Measurements from ENCODE around the gene IGBP1.
"Not testable (repeated sequence)": the region's sequence is repeated elsewhere in the genome, so short reads cannot be mapped to it uniquely, and the experiment has no call there.

IGBP1 gene

DNA sequence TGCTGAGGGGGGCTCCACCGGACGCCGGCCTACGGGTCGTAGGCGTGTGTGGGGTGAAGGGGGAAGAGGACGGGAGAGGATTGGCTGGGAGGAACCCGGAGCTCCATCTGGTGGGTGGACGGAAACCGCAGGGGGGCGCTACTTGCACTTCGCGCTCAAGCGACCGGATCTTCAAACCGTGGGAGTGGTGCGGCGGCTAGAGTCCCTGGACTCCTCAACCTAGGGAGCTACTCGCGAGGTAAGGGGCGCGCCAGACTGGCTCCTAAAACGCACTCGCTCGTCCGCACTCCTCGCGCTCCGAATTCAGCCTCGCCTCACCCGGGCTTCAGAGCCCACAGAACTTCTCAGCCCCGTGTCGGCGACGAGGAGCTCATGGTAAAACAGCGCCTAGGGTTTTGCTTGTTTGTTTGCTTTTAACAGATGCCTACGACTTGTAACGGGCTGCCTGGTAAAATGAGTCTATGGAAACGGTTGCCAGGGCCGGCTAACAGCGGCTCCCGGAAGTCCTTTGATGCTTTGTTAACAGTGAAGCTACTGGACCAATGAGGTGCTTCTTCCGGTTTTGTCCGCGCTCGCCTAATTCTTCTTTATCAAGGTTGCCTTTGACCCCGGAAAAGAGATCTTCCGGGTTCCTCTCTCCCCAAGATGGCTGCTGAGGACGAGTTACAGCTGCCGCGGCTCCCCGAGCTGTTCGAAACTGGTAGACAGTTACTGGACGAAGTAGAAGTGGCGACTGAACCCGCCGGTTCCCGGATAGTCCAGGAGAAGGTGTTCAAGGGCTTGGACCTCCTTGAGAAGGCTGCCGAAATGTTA, at the start of gene IGBP1:
Gene IGBP1, plus strand, starts transcription at position 145 of the 813 bp plus-strand sequence. Its CDS starts 501 bp downstream, at position 646.
- peak; percentile 74 for DNase-seq

DNA sequence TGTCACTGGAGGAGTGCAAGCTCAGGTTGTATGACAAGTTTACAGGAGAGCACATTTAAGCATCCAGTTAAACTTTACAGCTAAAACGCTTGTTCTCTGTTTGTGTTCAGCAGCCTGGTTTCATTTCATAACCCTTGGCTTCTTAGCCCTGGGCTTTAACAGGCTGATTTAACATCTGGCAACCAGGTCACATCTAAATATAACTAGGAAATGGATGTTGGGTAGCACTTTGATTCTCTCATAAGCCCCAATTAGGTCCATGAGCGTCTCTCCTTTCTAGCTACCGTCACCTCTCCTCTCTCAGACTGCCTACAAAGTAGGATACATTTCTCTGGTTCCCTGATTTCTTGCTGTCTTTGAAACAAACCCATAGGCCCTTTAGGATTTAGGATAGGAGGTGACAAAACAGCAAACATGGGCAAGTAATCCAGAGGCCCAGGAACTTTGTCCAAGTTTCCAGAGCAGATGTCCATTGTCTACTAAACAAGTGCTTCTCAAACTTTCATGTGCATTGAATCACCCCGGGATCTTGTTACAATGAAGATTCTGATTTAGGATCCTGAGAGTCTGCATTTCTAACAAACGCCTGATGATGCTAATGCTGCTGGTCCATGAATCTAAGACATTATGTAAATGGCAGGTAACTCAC, 48.5 kb upstream of the IGBP1 start:
- DNase-seq: no peak

DNA sequence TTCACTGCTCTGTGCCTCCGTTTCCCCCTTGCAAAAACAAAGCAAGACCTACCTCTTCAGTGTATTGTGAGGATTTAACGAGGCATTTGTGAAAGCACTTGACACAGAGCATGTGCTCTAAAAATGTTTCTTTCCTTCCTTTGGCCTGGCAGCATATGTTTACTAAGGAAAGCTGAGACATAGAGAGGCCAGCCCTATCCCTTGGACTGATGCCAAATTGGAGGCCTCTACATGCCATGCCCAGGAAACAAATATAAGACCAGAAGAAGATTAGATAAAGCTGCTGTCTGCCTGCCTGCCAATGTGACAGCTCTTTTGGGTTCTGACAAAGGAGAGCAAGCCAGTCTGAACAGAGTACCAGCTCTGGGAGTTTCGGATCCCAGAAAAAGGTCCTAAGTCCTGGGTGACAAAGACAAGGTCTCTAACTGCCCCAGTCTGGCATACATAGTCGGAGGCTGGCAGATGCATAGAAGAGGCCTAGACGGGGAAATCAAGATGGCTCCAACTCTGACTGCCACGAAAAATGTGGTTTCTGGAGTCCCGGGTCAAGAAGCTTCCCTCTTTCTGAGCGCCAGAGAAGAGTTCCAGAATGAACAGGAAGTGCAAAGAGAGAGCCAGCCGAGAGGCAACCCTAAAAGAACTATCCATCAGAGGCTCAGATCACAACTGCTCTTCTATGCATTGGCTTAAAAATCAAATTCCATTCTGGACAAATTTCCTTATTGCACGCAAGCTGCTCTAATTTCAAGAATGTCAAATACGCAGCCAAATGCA, 45.2 kb upstream of the IGBP1 start:
- DNase-seq: no peak

DNA sequence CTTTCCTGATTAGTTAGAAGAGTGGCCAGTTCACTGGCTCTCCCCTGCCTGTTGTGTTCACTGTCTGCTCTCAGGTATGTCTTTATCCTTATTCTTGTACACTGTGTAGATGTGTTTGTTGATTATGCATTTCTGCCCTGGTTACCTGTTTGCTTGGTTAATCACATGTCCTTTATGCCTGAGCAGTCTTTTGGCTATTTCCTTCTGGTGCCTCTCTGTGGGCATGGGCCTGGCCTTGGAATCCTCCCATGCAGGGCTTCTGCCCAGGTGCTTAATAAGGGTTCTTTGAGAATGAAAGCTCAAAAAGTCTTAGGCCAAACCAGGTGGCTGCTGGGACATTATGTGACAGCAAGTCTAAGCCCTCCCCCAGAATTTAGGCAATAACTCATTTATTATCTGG, 44.5 kb upstream of the IGBP1 start:
- DNase-seq: no peak

DNA sequence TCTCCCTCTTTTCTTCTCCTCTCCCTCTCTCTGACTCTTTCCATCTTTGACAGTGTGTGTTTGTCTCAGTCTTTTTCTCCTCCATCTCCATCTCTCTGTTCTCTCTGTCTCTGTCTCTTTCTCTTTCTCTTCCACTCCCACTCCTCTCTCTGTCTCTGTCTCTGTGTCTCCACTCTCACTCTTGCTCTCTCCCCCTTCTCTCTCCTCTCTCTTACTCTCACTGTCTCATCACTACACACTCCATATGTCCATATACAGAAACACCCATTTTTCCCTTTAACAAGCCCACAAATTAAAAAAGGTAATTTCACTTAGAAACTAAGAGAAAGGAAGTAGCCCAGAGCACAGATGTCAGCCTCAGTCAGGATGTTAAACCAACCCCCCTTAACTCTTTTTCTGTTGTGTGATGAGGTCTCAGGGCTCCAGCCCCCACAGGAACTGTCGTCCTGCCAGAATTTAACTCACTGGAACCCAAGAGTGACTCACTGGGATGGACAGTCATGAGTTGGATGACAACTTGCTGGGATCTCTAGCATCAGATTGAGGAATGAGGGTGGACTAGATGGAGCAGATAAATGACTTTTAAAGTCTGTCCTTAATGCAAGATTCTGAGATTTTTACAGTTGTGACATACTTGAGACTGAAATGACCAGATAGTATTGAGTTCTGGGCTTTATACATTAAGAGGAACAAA, 43.5 kb upstream of the IGBP1 start:
- no peak for DNase-seq

DNA sequence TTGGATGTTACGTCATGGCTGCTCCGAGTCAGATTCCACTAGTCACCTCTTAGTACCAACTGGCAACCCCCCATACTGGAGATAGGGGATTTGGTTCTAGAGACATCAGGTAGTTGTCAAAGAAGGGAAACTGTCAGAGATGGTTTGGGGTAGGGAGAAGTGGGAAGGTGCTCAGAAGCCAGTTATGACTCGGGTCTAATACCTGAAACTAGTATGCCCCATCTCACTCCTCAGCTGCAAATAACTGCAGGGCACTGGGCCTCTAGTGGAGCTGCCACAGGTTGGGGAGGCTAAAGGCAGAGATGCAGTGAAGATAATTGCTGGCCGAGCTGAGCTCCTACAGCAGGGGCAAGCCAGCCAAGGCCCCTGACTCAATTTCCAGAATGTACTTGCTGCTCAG, 41.0 kb upstream of the IGBP1 start:
- no peak for DNase-seq

DNA sequence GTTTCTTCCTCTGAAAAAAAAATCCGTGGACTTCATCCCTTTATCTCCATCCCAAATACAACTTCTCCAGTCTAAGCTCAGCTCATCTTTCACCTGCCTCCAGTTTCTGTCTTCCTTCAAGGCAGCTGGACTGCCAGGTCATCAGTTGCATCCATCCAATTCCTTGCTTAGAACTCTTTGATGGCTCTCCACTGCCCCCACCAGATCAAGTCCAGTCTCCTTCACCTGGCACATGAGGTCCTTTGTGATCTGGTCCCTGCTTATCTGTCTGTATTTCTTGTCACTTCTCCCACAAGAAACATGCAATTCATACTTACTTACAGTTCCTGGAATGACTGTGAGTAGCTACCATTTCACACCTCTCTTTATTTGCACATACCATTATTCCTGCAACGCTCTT, 37.2 kb upstream of the IGBP1 start:
- no peak for DNase-seq

DNA sequence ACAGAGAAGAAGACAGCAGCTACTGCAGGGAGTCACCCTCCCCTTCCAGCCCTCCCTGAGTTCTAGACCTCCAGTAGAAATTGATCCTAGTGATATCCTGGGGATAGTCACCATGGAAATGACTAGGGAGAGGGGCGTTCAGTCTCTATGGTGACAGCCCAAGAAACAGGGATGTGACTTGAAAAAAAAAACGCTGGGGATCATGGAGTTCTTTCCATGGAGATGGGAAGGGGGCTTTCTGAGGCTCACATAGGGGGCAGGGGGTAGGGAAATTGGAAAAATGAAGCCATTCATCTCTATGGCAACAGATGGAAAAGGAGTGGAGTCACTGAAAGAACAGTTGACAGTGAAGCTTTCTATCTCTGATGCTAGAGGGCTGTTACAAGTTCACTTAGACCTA, 28.0 kb upstream of the IGBP1 start:
- DNase-seq: no peak

DNA sequence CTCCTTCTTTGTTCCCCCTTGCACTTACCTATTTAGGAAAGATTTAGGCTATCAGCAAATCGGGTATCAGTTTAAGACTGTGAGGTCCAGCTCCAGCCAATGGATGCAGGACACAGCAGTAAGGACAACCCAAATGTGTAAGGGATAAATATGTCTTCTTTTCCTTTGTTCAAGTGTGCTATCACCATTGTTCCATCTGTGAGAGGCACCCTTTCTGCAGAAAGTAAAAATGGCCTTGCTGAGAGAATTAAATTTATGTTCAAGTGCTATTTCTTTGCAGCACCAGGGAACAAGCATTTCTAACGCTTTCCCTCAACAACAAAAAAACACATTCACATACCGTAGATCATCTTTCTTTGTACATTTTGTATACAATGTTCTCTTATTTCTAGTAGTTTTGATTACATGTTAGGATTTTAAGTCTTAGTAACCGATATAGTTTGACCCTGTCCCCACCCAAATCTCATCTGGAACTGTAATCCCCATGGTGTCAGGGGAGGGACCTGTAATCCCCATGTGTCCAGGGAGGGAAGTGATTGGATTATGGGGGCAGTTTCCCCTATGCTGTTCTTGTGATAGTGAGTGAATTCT, 21.7 kb upstream of the IGBP1 start:
- not testable (repeated sequence) for DNase-seq

DNA sequence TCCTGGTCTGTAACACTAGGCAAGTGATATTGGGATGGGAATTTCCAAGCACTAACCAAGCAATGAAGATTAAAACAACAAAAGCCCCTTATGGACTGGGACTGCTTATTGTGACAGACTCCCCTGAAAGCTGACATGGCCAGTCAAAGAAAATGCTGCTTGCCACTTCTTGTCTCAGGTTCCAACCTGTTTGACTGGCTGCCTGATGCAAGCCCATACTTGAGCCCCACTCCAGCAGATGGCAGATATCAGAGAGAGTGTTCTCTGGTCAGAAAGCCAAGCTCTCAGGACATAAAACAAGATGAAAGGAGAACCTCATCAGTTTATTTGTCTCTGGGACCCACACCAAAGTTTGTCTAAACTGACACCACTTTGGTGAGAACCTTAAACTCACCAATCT, 15.5 kb upstream of the IGBP1 start:
- DNase-seq: no peak

DNA sequence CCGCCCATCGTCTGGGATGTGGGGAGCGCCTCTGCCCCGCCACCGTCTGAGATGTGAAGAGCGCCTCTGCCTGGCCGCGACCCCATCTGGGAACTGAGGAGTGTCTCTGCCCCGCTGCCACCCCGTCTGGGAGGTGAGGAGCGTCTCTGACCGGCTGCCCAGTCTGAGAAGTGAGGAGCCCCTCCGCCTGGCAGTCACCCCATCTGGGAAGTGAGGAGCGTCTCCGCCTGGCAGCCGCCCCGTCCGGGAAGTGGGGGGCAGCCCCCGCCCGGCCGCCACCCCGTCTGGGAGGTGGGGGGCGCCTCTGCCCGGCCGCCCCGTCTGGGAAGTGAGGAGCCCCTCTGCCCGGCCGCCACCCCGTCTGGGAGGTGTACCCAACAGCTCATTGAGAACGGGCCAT, 10.2 kb upstream of the IGBP1 start:
- DNase-seq: not testable (repeated sequence)

DNA sequence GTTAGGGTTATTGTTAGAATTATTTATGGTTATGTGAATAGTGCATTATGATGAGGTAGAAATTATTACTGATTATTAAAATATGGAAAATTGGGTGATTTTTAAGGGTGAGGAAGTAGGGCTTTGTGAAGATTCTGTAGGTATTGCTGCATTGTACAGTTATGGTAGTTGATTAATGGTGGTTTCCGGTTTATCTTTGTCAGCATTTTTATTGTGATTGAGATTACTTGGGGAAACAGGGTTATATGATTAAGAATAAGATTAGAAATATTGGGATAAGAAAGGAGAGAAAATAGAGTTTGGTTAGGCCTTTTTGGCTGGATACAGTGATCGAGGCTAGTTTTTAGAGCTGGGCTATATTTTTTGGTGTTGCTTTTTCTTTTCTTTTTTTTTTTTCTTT, 8.6 kb upstream of the IGBP1 start:
- DNase-seq: no peak

DNA sequence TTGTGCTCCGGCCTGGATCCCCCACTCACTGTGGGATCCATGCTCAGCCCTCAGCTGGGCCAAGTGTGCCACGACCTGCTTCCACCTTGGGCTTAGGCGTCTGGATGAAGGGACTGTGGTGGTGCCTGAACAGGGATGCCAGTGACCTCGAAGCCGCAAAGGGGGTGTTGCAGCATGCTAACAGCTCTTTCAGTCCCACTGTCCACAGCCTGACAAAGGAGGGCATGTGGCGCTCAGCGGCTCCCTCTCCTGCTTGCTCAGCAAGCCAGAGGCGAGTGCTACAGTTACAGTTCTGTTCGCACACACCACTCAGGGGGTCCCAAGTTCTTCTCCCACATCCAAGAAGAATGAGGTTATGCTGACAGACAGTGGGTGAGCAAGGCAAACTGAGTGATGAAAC, 5.2 kb upstream of the IGBP1 start:
- no peak for DNase-seq

DNA sequence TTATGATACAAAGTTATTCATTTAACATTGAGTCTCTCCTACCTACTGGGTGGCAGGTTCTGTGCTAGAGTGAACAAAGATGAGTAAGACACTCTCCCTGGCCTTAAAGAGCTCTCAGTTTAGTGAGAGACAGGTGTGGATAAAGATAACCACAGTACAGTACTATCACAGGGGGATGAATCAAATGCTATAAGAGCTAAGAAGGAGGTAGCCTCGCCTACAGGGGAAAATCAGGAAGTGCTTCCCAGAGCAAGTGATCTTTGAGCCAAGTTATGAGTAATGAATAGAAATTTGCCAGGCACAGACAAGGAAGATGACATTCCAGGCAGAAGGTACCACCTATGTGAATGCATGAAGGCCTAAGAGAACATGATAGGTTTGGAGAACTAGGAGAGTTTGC, 3.4 kb upstream of the IGBP1 start:
- DNase-seq: no peak

DNA sequence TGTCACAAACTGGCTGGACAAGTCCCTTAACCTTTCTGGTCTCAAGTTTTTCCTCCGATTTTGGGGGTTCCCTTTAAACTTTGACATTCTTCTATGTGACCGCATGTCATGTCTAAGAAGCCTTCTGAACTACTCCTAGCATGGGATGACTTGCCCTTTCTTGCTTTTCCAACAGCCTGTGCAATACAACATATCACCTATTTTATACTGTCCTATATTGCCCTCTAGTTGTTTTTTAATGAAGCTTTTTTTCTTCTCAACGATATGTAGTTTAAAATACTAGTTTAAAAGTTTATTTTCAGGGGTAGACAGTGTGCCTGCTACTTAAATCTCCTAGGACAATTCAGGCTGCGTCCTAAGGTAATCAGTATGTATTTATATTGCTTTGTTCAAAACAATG, 1.0 kb upstream of the IGBP1 start:
- no peak for DNase-seq

DNA sequence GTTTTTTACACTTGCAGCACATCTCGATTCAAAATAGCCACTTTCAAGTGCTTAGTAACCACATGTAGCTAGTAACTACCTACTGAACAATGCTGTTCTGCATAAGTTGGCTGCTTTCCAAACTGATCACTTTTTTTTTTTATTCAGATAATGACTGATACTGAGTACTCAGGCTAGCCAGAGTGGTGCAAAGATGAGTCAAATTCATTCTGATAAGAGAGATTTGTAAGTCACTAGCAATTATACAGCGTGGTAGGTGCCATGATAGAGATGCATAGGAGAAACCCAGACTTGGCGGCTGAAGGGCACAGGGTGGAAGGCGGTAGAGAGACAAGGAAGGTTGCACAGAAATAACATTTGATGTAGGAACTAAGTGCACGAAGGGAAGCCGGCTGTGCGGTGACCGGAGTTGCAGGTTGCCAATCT, 357 bp upstream of the IGBP1 start:
- peak; percentile 30 for DNase-seq

DNA sequence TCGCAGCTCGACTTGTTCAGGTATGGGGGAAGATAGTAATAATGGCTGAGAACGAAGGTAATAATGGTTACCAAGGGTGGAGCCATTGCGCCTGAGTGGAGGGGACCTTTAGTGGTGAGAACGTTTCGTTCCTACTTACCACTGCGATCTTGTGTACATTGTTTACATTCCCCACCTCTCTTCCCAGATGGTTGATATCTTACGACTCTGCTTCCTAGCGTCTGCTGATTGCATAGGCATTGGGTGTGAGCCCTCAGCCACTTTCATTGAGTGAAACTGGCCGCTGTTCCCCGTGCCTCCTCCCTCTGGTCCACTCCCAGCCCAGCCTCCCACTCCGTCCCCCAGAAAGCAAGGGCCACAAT, 850 bp downstream of the IGBP1 start:
- DNase-seq: no peak

DNA sequence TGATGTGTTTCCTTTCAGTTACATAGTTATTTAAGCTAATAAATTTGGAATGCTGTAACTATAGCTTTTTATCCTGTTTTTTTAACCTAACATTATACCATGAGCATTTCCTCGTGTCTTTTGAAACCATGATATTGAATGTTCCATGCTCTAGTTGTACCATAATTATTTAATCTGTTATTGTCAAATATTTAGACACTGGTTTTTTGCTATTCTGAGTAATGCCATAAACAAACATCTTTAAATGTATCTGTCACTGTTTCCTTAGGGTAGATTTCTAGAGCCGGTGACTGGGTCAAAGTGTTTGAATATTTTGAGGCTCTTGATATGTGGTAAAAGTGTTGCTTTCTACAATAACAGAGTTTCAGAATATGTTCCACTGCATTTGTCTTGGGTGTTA, 5.4 kb downstream of the IGBP1 start:
- no peak for DNase-seq

DNA sequence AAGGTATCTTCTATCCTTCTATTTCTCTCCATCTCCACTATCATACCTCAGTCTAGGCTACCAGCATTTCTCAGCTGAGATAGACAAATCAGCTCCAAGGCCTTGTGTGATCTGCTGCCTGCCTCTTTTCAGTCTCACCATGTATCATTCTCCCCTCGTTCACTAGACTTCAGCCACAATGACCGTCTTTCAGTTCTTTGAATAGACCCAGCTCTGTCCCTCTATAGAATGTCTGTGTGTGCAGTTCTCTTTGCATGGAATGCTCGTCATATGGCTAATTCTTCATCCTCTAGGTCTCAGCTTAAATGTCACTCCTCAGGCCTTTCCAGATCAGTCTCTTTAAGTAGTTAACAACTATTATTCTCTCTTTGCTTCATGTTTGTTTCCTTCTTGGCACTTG, 6.5 kb downstream of the IGBP1 start:
- no peak for DNase-seq

DNA sequence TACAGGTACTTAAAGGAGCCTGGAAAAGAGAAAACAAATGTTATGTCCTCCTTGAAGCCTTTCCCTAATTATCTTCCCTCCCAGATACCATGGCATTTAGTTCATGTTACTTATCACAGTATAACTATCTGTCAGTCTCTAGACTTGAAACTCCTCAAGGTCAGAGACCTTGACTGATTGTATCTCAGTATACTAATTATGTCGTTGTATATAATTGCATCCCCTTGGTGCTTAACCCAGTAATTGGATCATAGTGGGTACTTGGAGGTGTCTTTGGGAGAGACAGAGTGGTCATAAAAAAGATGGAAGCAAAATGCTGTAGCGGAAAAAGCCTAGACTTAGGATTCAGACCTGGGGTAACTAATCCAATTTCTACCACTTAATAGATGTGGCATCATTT, 8.1 kb downstream of the IGBP1 start:
- no peak for DNase-seq

DNA sequence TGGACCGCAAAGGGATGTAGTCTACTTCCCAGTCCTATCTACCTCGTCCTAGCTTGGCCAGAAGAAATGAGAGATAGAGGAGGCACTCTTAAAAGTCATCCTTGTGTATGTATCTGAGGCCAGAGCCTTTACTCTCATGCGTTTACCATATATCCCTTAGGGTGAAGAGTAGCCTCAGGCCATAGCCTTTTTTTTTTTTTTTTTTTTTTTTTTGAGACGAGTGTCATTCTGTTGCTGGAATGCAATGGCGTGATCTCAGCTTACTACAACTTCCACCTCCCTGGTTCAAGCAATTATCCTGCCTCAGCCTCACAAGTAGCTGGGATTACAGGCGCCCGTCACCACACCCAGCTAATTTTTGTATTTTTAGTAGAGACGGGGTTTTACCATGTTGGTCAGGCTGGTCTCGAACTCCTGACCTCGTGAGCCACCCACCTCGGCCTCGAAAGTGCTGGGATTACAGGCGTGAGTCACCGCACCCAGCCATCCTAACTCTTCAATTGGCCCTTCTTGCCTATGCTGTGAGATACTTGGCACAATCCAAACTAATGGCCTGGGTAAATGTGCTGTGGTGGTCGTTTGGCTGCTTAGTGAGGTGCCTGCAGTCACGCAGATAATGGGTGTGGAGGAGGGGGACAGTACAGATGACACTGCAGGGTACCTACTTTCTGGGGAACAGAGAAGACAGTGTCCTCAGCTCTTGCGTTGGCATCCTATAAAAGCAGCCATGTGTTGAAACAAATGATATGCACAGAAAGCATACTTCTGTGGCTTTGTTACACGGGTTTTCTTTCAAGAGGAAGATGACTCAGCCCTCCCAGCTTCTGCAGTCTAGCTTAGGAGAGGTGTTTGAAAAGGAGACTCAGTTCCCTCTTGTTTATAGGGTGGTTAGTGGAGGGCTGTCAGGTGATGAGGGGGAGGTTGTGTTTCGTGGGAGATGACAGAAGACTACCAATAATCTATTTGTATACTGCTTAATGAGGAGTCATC, 33.6 kb downstream of the IGBP1 start:
- DNase-seq: no peak

Data from stimulated activated naive CD4-positive, alpha-beta T cell treated with Interleukin-2 at 50 U/mL for 16 hours (primary cell).